Measurements from ENCODE around the gene SMYD3. TPM values are rescaled to one million over a fixed set of nuclear protein-coding genes. Genes with fewer than 3 reads are reported as not detected.
"Not testable (repeated sequence)": the region's sequence is repeated elsewhere in the genome, so short reads cannot be mapped to it uniquely, and the experiment has no call there.

SMYD3 gene
- total RNA-seq, 2 donors from 2014 or later: 15.8 to 21.8 TPM

DNA sequence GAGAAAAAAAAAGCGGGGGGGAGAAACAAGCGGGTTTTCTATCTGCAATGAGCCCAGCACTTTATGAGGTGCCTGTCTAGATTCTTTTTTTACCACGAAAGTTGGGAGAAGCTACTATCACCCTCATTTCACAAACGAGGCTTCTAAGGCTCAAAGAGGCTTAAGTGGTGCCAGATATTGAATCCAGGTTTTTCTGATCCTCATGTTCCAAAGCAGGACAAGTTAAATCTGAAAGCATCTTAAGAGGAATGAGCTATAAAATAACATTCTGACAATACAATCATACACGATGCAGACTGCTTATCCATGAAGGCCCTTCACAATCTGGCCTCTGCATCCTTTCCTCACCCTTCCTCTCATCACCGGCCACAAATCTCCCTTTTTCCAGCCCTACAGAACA, 549.1 kb downstream of the SMYD3 start:
- DNase-seq (no peak), ATAC-seq (no peak)
- intact Hi-C loops (cut with DNase I, micrococcal nuclease): no loop called here

- DNase-seq: no peak
- intact Hi-C loops (cut with DNase I, micrococcal nuclease): no loop called here
- no peak for ATAC-seq
These were observed 549.7 kb downstream of the SMYD3 start for GRCh38 chr1:245957427-245957826.

- intact Hi-C loops (cut with DNase I, micrococcal nuclease): no loop called here
- ATAC-seq (no peak), DNase-seq (no peak)
These were observed 550.9 kb downstream of the SMYD3 start for GRCh38 chr1:245956225-245956624.

DNA sequence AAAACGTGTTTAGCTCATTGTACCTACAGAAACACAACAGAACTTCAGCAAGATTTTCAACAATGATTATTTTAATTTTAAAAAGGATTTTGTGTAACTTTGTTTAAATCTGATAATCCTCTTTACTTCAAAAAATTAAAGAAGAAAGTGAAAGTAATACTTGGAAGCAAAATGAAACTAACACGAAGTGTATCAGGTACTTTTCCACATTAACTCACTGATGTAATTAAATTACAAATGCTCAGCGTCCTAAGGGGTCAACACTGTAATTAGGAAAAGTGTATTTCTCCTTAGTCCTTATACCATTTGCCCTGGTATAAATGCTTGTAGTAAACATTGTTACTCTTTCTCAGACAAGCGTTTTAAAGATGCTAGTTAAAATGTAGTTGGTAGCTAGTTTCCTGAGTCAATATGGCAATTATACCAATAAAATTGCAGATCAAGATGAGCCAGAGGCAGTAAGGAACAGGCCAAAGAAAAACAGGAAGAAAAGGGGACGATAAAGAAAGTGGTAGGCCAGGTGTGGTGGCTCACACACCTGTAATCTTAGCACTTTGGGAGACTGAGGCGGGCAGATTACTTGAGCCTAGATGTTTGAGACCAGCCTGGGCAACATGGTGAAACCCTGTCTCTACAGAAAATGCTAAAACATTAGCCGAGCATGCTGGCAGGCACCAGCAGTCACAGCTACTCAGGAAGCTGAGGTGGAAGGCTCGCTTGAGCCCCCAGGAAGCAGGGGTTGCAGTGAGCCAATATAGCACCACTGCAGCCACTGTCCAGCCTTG, 553.0 kb downstream of the SMYD3 start:
- intact Hi-C loops (cut with DNase I, micrococcal nuclease): no loop called here
- ATAC-seq: peak; percentile 97
- DNase-seq: peak in 1 of 2 donors; percentile 8

GRCh38 chr1:245952383-245953026, 554.6 kb downstream of the SMYD3 start:
- ATAC-seq (no peak), DNase-seq (no peak)
- intact Hi-C loops (cut with DNase I, micrococcal nuclease): no loop called here

- ATAC-seq: no peak
- intact Hi-C loops (cut with DNase I, micrococcal nuclease): no loop called here
These were observed 558.3 kb downstream of the SMYD3 start for GRCh38 chr1:245948786-245949185.

DNA sequence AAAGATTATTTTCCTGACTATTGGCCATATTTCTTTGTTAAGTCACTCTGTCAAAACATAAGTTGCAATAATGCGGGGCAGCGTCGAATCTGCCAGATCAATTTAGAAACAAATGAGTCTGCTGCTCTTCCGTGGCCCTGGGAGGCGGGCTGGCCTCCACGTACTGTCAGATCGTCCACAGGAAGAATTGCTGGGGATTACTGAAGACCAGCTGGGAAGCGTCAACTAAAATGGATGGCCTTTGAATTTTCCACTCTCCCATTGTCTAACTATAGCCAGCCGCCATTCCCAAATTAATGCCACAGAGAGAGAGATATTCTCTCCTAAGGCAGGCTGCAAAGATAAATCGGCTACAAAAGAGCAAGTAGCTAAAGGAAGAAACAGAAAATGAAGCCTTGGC, 560.2 kb downstream of the SMYD3 start:
- ATAC-seq (no peak), DNase-seq (no peak)
- intact Hi-C loops (cut with DNase I, micrococcal nuclease): no loop called here

More at GRCh38 chr1:245948786-245949185, 558.3 kb downstream of the SMYD3 start:
- no peak for DNase-seq

GRCh38 chr1:245945136-245945535, 561.9 kb downstream of the SMYD3 start:
- ATAC-seq; intact Hi-C loops (cut with DNase I, micrococcal nuclease); DNase-seq: not testable (repeated sequence)

GRCh38 chr1:245942856-245943255, 564.2 kb downstream of the SMYD3 start:
- intact Hi-C loops (cut with DNase I, micrococcal nuclease): no loop called here
- no peak for DNase-seq
- no peak for ATAC-seq

GRCh38 chr1:245941771-245942170, 565.3 kb downstream of the SMYD3 start:
- intact Hi-C loops (cut with DNase I, micrococcal nuclease); ATAC-seq: not testable (repeated sequence)

GRCh38 chr1:245939756-245940345, 567.2 kb downstream of the SMYD3 start:
- no peak for ATAC-seq
- intact Hi-C loops (cut with DNase I, micrococcal nuclease): no loop called here
- DNase-seq: no peak

More at GRCh38 chr1:245941771-245942170, 565.3 kb downstream of the SMYD3 start:
- not testable (repeated sequence) for DNase-seq

DNA sequence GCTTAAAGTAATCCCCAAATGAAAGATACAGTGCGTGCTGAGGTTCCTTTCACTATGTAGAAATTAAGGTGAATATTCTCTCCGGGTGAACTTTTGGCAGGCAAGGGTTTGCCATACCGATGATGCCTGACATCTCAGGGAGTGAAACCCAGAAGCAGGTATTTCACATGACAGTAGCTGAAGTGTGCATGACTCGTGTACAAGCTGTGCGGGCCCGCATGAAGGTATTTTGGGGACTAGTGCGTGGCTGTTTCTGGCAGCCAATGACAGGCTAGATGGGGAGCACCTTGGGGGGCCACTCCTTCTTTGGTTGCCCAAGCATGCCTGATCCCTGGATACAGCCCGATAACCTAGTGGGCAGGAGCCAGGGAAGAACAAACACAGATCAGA, 569.0 kb downstream of the SMYD3 start:
- intact Hi-C loops (cut with DNase I, micrococcal nuclease): no loop called here
- no peak for ATAC-seq

GRCh38 chr1:245937316-245938045, 569.6 kb downstream of the SMYD3 start:
- DNase-seq: no peak
- intact Hi-C loops (cut with DNase I, micrococcal nuclease): no loop called here
- no peak for ATAC-seq

More for the DNA sequence above, 569.0 kb downstream of the SMYD3 start:
- DNase-seq: no peak

- intact Hi-C loops (cut with DNase I, micrococcal nuclease): no loop called here
- ATAC-seq: no peak
These were observed 572.7 kb downstream of the SMYD3 start for GRCh38 chr1:245934409-245934808.

GRCh38 chr1:245933431-245934045, 573.5 kb downstream of the SMYD3 start:
- intact Hi-C loops (cut with DNase I, micrococcal nuclease): no loop called here

More at GRCh38 chr1:245934409-245934808, 572.7 kb downstream of the SMYD3 start:
- DNase-seq: no peak

GRCh38 chr1:245932302-245932972, 574.6 kb downstream of the SMYD3 start:
- intact Hi-C loops (cut with DNase I, micrococcal nuclease): no loop called here
- ATAC-seq: no peak
- DNase-seq: no peak

More at GRCh38 chr1:245933431-245934045, 573.5 kb downstream of the SMYD3 start:
- DNase-seq (no peak), ATAC-seq (no peak)

DNA sequence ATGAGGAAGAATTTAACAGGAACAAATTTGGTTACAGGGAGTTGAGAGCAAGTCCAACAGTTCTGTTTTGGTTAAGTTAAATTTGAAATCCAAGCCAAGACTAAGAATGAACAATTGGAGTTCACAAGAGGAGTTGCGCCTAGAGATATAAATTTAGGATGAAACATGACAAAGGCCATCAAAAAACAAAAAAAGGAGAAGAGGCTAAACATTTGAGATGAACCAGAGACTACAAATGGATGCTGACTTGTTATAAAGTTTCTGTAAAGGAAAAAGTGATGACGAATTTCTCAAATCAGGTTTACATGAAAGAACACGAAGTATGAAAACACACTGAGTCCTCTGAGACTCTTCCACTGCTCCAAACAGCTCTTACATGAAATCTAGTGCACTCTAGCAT, 575.6 kb downstream of the SMYD3 start:
- DNase-seq: no peak
- intact Hi-C loops (cut with DNase I, micrococcal nuclease): no loop called here

GRCh38 chr1:245929224-245929623, 577.9 kb downstream of the SMYD3 start:
- ATAC-seq (no peak), DNase-seq (no peak)
- intact Hi-C loops (cut with DNase I, micrococcal nuclease): no loop called here

More for the DNA sequence above, 575.6 kb downstream of the SMYD3 start:
- no peak for ATAC-seq

Data from left colon (tissue), 2 donors.